Activated CD8-positive, alpha-beta T cell treated with anti-CD3 and anti-CD28 coated beads for 36 hours (primary cell): ENCODE results near the gene GPC6. TPM values are rescaled to one million over a fixed set of nuclear protein-coding genes. Genes with fewer than 3 reads are reported as not detected.

Experiments used
- ATAC-seq: fragments of 200-7000 bp; cut with Tn5 transposase; one replicate; pipeline ENCODE4 v1.10.0; 2021; ENCODE audit warnings: mild to moderate bottlenecking, moderate library complexity
- CTCF ChIA-PET: fragments of 350-600 bp; sonication (Branson Sonifier 250); formaldehyde crosslinking; loops from one replicate; lab custom pipeline; 2021; ENCODE audit warnings: antibody characterized with exemption; lab: Charles Lee
- POLR2A ChIA-PET: fragments of 350-600 bp; sonication (Branson Sonifier 250); formaldehyde crosslinking; loops from one replicate; lab custom pipeline; 2021; ENCODE audit warnings: antibody characterized with exemption; lab: Charles Lee
- DNase-seq: peaks from one replicate; pipeline ENCODE4 v3.0.0-alpha.2; 2020
- H3K27ac Mint-ChIP-seq: one replicate; pipeline ENCODE4 v1.8.0; 2021; ENCODE audit warnings: mild to moderate bottlenecking, mixed read lengths
- H3K27me3 Mint-ChIP-seq: one replicate; pipeline ENCODE4 v1.8.0; 2021; ENCODE audit warnings: mixed read lengths
- H3K36me3 Mint-ChIP-seq: one replicate; pipeline ENCODE4 v1.8.0; 2021; ENCODE audit warnings: low read depth, mixed read lengths
- H3K4me1 Mint-ChIP-seq: one replicate; pipeline ENCODE4 v1.8.0; 2021; ENCODE audit warnings: low read depth, mixed read lengths
- H3K4me3 Mint-ChIP-seq: one replicate; pipeline ENCODE4 v1.8.0; 2021; ENCODE audit warnings: mild to moderate bottlenecking, moderate library complexity, mixed read lengths
- H3K9me3 Mint-ChIP-seq: one replicate; pipeline ENCODE4 v1.8.0; 2021; ENCODE audit warnings: mixed read lengths
- intact Hi-C: fragments of 100-400 bp; cut with micrococcal nuclease; formaldehyde crosslinking; loops from one replicate; pipeline ENCODE4 v1.10.0; 2022
- total RNA-seq, 2 experiments: library from RNA; stranded (reverse); gene quantifications; one replicate each; pipeline ENCODE4 v1.2.3, GENCODE V29; 2021
- TF ChIP-seq, protein P1 (sequence below): fragments of 200-600 bp; IDR thresholded peaks from one replicate; pipeline ENCODE4 v1.8.0; 2022; ENCODE audit warnings: antibody characterized with exemption, mild to moderate bottlenecking

Gene GPC6
- total RNA-seq, 2 experiments from 2014 or later, result not detected

DNA sequence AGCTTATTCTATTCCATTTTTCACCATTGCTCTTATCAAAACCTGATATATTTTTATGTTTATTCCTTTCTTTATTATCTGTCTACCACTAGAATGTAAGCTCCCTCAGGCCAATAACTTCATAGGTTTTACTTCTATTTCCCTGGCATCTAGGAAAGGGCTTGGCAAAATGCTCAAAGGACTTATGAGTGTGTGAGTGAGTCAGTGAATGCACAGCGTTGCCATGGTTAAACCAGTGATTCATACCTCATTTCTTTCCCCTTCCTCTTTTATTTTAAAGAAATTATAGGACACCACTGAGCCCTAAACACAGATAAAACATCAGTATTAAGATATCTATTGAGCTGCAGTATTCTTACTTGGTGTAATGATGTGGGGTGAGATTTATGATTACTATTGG, 162.1 kb downstream of the GPC6 start:
- H3K27ac Mint-ChIP-seq, result no peak overlapping the region
- TF ChIP-seq, protein P1, sequence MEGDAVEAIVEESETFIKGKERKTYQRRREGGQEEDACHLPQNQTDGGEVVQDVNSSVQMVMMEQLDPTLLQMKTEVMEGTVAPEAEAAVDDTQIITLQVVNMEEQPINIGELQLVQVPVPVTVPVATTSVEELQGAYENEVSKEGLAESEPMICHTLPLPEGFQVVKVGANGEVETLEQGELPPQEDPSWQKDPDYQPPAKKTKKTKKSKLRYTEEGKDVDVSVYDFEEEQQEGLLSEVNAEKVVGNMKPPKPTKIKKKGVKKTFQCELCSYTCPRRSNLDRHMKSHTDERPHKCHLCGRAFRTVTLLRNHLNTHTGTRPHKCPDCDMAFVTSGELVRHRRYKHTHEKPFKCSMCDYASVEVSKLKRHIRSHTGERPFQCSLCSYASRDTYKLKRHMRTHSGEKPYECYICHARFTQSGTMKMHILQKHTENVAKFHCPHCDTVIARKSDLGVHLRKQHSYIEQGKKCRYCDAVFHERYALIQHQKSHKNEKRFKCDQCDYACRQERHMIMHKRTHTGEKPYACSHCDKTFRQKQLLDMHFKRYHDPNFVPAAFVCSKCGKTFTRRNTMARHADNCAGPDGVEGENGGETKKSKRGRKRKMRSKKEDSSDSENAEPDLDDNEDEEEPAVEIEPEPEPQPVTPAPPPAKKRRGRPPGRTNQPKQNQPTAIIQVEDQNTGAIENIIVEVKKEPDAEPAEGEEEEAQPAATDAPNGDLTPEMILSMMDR, result no peak
- ChIA-PET POLR2A (no interaction called here), CTCF (no interaction called here)
- no peaks in the 10 kb centered on the region for H3K4me1 Mint-ChIP-seq
- no peak overlapping the region for H3K4me3 Mint-ChIP-seq
- intact Hi-C loops, result no loop called here
- peaks cover 1% of the 10 kb centered on the region for H3K27me3 Mint-ChIP-seq
- H3K36me3 Mint-ChIP-seq, result no peaks in the 10 kb centered on the region
- ATAC-seq (no peak), DNase-seq (no peak)
- H3K9me3 Mint-ChIP-seq, result no peaks in the 10 kb centered on the region

DNA sequence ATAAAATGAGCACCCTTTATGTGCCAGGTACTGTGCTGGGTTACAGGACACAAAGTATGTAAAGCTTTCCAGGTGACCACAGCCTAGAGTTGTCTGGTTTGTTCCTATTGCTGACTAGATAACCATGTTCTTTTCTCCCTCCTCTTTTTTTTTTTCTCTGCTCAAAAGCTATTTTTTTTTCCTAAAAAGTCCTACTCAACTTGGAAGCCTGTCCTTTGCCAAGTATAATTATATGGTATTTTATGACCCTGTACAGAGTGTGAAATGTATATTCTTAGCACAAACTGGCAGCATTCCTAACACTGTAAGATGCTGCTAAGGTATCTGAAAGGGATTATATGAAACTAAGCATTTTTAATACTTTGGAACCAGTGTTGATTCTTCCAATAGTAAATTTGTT, 171.0 kb downstream of the GPC6 start:
- TF ChIP-seq, protein P1, result no peak
- no peaks in the 10 kb centered on the region for H3K4me1 Mint-ChIP-seq
- CTCF ChIA-PET, result no interaction called here
- no peaks in the 10 kb centered on the region for H3K9me3 Mint-ChIP-seq
- intact Hi-C loops, result no loop called here
- POLR2A ChIA-PET, result no interaction called here
- ATAC-seq (no peak), DNase-seq (no peak)
- no peaks in the 10 kb centered on the region for H3K27me3 Mint-ChIP-seq
- H3K27ac Mint-ChIP-seq, result no peak overlapping the region
- H3K4me3 Mint-ChIP-seq, result no peak overlapping the region
- no peaks in the 10 kb centered on the region for H3K36me3 Mint-ChIP-seq

DNA sequence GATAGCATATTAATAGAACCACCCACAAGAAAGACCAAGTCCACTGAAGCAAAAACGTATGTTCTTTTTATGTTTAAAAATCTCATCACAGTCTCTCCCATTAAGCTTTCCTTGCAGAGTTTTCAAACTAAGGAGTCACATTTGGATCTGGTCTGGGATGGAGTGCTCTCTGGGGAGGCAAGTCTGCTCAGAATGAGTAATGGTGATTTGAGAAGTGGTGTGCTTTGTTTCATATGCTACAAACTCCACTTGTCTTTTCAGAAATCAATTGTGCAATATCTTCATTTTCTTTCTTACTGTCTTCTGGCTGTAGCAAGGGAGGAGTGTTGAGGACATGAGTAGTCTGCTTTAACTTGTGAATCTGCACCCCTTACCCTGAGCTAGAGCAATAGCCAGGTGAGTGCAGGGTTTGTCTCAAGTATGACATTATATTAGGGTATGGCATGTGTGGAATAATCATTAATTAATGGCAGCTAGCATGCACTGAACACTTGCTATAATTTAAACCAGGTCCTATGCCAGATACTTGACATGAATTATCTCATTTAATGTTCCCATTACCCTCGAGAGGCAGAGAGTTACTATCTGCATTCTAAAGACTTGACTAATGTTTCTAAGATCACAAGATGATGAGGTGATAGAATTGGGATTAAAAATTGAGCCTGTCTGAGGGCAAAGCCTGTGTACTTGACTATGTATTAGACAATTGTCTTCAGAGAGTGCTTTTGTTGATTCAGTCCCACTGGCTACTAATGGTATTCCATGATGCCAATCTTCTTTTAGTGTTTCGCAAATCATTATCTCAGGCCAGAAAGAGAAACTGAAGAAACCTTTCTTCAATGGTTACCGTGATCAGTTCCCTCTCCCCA, 171.8 kb downstream of the GPC6 start:
- H3K9me3 Mint-ChIP-seq, result no peaks in the 10 kb centered on the region
- ATAC-seq (no peak), DNase-seq (no peak)
- no peak overlapping the region for H3K27ac Mint-ChIP-seq
- intact Hi-C loops, result no loop called here
- H3K36me3 Mint-ChIP-seq, result no peaks in the 10 kb centered on the region
- ChIA-PET CTCF (no interaction called here), POLR2A (no interaction called here)
- H3K4me3 Mint-ChIP-seq, result no peak overlapping the region
- TF ChIP-seq, protein P1, result no peak
- H3K4me1 Mint-ChIP-seq, result no peaks in the 10 kb centered on the region
- H3K27me3 Mint-ChIP-seq, result no peaks in the 10 kb centered on the region

- TF ChIP-seq, protein P1, result no peak
- no peak overlapping the region for H3K4me3 Mint-ChIP-seq
- no peaks in the 10 kb centered on the region for H3K27me3 Mint-ChIP-seq
- no peak for DNase-seq
- no peaks in the 10 kb centered on the region for H3K4me1 Mint-ChIP-seq
- H3K36me3 Mint-ChIP-seq, result no peaks in the 10 kb centered on the region
- intact Hi-C loops, result no loop called here
- no peak overlapping the region for H3K27ac Mint-ChIP-seq
- no peak for ATAC-seq
- H3K9me3 Mint-ChIP-seq, result no peaks in the 10 kb centered on the region
- ChIA-PET POLR2A (no interaction called here), CTCF (no interaction called here)
Measured at GRCh38 chr13:93399212-93399611, 172.6 kb downstream of the GPC6 start.

DNA sequence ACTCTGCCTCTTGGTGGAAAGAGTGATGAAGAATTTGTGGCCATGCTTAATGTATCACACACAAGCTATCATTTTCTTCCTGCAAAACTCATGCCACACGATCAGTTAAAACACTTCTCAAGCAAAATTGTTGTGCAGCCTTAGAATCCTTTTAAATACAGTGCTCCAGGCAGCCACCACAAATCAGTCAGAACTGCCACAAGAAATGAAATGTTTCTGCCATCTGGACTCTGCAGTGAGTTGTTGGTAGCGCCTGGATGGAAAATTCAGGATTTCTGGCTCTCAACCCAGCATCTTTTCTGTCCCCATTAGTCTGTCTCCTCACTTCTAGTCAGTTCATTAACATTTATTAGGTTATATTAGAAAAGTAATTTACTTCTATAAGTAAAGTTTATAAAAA, 179.5 kb downstream of the GPC6 start:
- TF ChIP-seq, protein P1, result no peak
- ChIA-PET CTCF (no interaction called here), POLR2A (no interaction called here)
- Mint-ChIP-seq H3K9me3 (no peaks in the 10 kb centered on the region), H3K36me3 (no peaks in the 10 kb centered on the region), H3K4me3 (no peak overlapping the region), H3K27me3 (no peaks in the 10 kb centered on the region), H3K4me1 (no peaks in the 10 kb centered on the region), H3K27ac (no peak overlapping the region)
- DNase-seq (no peak), ATAC-seq (no peak)
- intact Hi-C loops, result no loop called here
